Gastroesophageal sphincter (tissue), 3 donors: Measurements from ENCODE around the gene COPZ1.

Experiments
- POLR2AphosphoS5 ChIP-seq: sonication (generic); formaldehyde crosslinking; IDR thresholded peaks from one replicate; pipeline ENCODE4 v1.6.1; 2017; ENCODE audit warnings: antibody characterized with exemption
- TF ChIP-seq, protein P1 (sequence below), 4 experiments: fragments of 200-600 bp in 2 of 4; fragments of 450-650 bp in 2 of 4; sonication (generic) in 1 of 4; IDR thresholded peaks; one replicate each; pipeline ENCODE4 v1.5.1; 2017 to 2019; ENCODE audit warnings: antibody characterized with exemption in 4 of 4, mild to moderate bottlenecking in 2 of 4, moderate library complexity in 2 of 4

DNA sequence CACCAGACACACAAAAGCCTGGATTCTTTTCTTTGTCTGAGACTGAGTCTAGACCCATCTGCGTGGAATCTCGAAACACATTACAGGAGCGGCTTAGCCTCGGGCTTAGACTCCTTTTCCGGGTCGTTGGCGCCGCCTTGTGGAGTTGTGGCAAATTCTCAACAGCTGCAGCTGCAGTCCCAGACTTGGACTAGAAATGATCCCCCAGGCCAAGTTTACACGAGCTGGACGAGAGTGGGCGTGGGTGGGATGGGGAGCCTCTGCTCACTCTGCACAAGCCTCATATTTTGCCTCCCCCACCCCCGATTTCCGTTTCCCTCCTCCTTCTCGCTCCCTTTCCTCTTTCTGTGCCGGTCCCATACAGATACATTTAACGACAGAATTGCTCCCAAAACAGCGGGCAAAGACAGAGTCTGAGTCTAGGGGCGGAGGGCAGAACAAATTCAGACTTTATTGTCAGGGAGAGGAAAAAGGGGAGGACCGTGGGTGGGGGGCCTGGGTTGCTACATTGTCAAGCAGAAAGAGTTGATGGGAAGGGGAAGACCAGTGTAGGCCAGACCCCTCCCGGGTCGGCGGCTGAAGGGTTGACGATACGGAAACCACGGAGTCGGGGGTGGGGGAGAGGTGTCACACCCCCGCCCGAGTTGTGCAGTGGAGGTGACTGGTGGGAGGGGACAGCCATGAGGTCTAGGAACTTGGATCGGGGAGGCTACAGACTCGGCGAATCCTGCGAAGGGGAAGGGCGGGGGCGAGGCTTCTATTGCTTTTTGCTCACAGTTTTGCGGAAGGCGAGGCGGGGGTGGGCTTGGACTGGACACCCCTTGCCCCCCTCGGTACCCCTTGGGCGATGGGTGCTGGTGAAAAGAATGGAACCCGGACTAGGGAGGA is 44.0 kb downstream of the COPZ1 start:
- peak; percentile 42 for TF ChIP-seq POLR2AphosphoS5
- TF ChIP-seq, protein P1, sequence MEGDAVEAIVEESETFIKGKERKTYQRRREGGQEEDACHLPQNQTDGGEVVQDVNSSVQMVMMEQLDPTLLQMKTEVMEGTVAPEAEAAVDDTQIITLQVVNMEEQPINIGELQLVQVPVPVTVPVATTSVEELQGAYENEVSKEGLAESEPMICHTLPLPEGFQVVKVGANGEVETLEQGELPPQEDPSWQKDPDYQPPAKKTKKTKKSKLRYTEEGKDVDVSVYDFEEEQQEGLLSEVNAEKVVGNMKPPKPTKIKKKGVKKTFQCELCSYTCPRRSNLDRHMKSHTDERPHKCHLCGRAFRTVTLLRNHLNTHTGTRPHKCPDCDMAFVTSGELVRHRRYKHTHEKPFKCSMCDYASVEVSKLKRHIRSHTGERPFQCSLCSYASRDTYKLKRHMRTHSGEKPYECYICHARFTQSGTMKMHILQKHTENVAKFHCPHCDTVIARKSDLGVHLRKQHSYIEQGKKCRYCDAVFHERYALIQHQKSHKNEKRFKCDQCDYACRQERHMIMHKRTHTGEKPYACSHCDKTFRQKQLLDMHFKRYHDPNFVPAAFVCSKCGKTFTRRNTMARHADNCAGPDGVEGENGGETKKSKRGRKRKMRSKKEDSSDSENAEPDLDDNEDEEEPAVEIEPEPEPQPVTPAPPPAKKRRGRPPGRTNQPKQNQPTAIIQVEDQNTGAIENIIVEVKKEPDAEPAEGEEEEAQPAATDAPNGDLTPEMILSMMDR (IDR thresholded peaks at IDR 0.05), result peak; percentile 55 to 92 (median 86)
